IMR-90 (cell line): ENCODE measurements around the gene BCCIP. TPM values are rescaled to one million over a fixed set of nuclear protein-coding genes. Genes with fewer than 3 reads are reported as not detected.

Source experiments
- ATAC-seq: fragments of 200-7000 bp; cut with Tn5 transposase; 2 replicates; pipeline ENCODE4 v1.9.1; 2020; ENCODE audit warnings: low read depth, mild to moderate bottlenecking, moderate library complexity
- BruUV-seq: library from RNA; stranded (reverse); fragments of 400-500 nt; replicated peaks from 2 replicates; lab custom pipeline; 2021; lab: Mats Ljungman, UMichigan
- CTCF ChIA-PET: fragments of 300-600 bp; formaldehyde crosslinking; extraction: SDS; loops from one replicate; lab custom pipeline; 2021; ENCODE audit warnings: antibody characterized with exemption; lab: Yijun Ruan, JAX
- POLR2A ChIA-PET: fragments of 300-600 bp; sonication (Branson Sonifier 250); formaldehyde crosslinking; loops from one replicate; lab custom pipeline; 2022; ENCODE audit warnings: antibody characterized with exemption; ENCODE audit not compliant: unreplicated experiment; lab: Charles Lee
- DNase-seq: peaks from one replicate; pipeline ENCODE4 v3.0.0; 2013
- H2AFZ ChIP-seq: replicated peaks from 2 replicates; pipeline ENCODE3; 2013; ENCODE audit warnings: low read length, mild to moderate bottlenecking; ENCODE audit not compliant: poor library complexity
- H2AK5ac ChIP-seq: 2 replicates; pipeline ENCODE4 v1.6.1; 2013; ENCODE audit warnings: low read depth, low read length, inconsistent platforms
- H2AK9ac ChIP-seq: replicated peaks from 2 replicates; pipeline ENCODE3; 2013; ENCODE audit warnings: mild to moderate bottlenecking, low read depth, low read length, moderate library complexity; ENCODE audit not compliant: poor library complexity
- H2BK120ac ChIP-seq: 2 replicates; pipeline ENCODE4 v1.6.1; 2013; ENCODE audit warnings: low read depth, low read length, inconsistent platforms
- H2BK15ac ChIP-seq: 3 replicates; pipeline ENCODE4 v1.6.1; 2013; ENCODE audit warnings: low read depth, low read length, inconsistent platforms
- H2BK20ac ChIP-seq: 2 replicates; pipeline ENCODE4 v1.6.1; 2013; ENCODE audit warnings: low read depth, mild to moderate bottlenecking, inconsistent platforms, low read length, moderate library complexity
- H2BK5ac ChIP-seq: 2 replicates; pipeline ENCODE4 v1.6.1; 2013; ENCODE audit warnings: mild to moderate bottlenecking, low read depth, low read length, inconsistent platforms; ENCODE audit not compliant: poor library complexity, severe bottlenecking
- H3K14ac ChIP-seq: replicated peaks from 2 replicates; pipeline ENCODE4 v1.6.1; 2013; ENCODE audit warnings: low read depth, low read length, inconsistent platforms
- H3K18ac ChIP-seq: 2 replicates; pipeline ENCODE4 v1.6.1; 2013; ENCODE audit warnings: low read depth, low read length, control low read depth
- H3K23ac ChIP-seq: 2 replicates; pipeline ENCODE4 v1.6.1; 2013; ENCODE audit warnings: low read depth, low read length, inconsistent platforms
- H3K27ac ChIP-seq: 2 replicates; pipeline ENCODE4 v1.5.1; 2013; ENCODE audit warnings: mild to moderate bottlenecking, control low read depth, low read length; ENCODE audit not compliant: insufficient read depth
- H3K27me3 ChIP-seq: 2 replicates; pipeline ENCODE4 v1.6.1; 2013; ENCODE audit warnings: low read length; ENCODE audit not compliant: control insufficient read depth, insufficient read depth
- H3K36me3 ChIP-seq: 2 replicates; pipeline ENCODE4 v1.6.1; 2013; ENCODE audit warnings: low read length, mixed read lengths; ENCODE audit not compliant: control insufficient read depth, insufficient read depth
- H3K4ac ChIP-seq: 2 replicates; pipeline ENCODE4 v1.6.1; 2013; ENCODE audit warnings: low read depth, low read length, inconsistent platforms
- H3K4me1 ChIP-seq: 2 replicates; pipeline ENCODE4 v1.6.1; 2013; ENCODE audit warnings: low read length, mixed read lengths; ENCODE audit not compliant: control insufficient read depth, insufficient read depth
- H3K4me2 ChIP-seq: 2 replicates; pipeline ENCODE4 v1.6.1; 2013; ENCODE audit warnings: low read depth, mild to moderate bottlenecking, control low read depth, low read length, moderate library complexity
- H3K4me3 ChIP-seq: 2 replicates; pipeline ENCODE4 v1.5.1; 2013; ENCODE audit warnings: low read depth, mild to moderate bottlenecking, control low read depth, low read length, moderate library complexity; ENCODE audit not compliant: insufficient read depth
- H3K56ac ChIP-seq: 2 replicates; pipeline ENCODE4 v1.6.1; 2013; ENCODE audit warnings: low read length, inconsistent platforms; ENCODE audit not compliant: insufficient read depth; ENCODE audit errors: extremely low read depth
- H3K79me1 ChIP-seq, 2 experiments: 2 replicates each; pipeline ENCODE4 v1.6.1; 2013; ENCODE audit warnings: low read length in 2 of 2, inconsistent platforms in 1 of 2, low read depth in 1 of 2
- H3K9ac ChIP-seq: 2 replicates; pipeline ENCODE4 v1.6.1; 2013; ENCODE audit warnings: low read depth, low read length, control low read depth
- H3K9me1 ChIP-seq: 2 replicates; pipeline ENCODE4 v1.6.1; 2013; ENCODE audit warnings: low read length, inconsistent platforms; ENCODE audit not compliant: insufficient read depth
- H3K9me3 ChIP-seq: 2 replicates; pipeline ENCODE4 v1.6.1; 2013; ENCODE audit warnings: low read length; ENCODE audit not compliant: control insufficient read depth, insufficient read depth
- H4K20me1 ChIP-seq: 2 replicates; pipeline ENCODE4 v1.6.1; 2013; ENCODE audit warnings: low read length, inconsistent platforms; ENCODE audit not compliant: insufficient read depth
- H4K5ac ChIP-seq: 2 replicates; pipeline ENCODE4 v1.6.1; 2013; ENCODE audit warnings: mild to moderate bottlenecking, low read depth, low read length, control low read depth
- H4K8ac ChIP-seq, 2 experiments: 2 replicates each; pipeline ENCODE4 v1.6.1; 2013; ENCODE audit warnings: low read depth in 2 of 2, low read length in 2 of 2, control low read depth in 1 of 2, inconsistent platforms in 1 of 2
- H4K91ac ChIP-seq: 2 replicates; pipeline ENCODE4 v1.6.1; 2013; ENCODE audit warnings: low read depth, low read length, inconsistent platforms; ENCODE audit not compliant: insufficient read depth
- BHLHE40 ChIP-seq: fragments of 150-350 bp; IDR thresholded peaks from 2 replicates; pipeline ENCODE4 v1.6.1; 2016; ENCODE audit warnings: mild to moderate bottlenecking, low read depth, low read length
- CEBPB ChIP-seq: IDR thresholded peaks from 2 replicates; pipeline ENCODE4 v1.6.1; 2012; ENCODE audit warnings: low read depth, low read length, improper control_type of control experiment
- CHD1 ChIP-seq: IDR thresholded peaks from 2 replicates; pipeline ENCODE4 v1.6.1; 2012; ENCODE audit warnings: low read depth, low read length, improper control_type of control experiment
- FOS ChIP-seq: fragments of 150-350 bp; IDR thresholded peaks from 2 replicates; pipeline ENCODE4 v1.6.1; 2016; ENCODE audit warnings: low read depth, low read length
- MAFK ChIP-seq: IDR thresholded peaks from 2 replicates; pipeline ENCODE4 v1.6.1; 2012; ENCODE audit warnings: low read depth, low read length, improper control_type of control experiment
- MAZ ChIP-seq: IDR thresholded peaks from 2 replicates; pipeline ENCODE4 v1.6.1; 2012; ENCODE audit warnings: low read depth, mild to moderate bottlenecking, low read length, improper control_type of control experiment, moderate library complexity, borderline replicate concordance
- MXI1 ChIP-seq: IDR thresholded peaks from 2 replicates; pipeline ENCODE4 v1.6.1; 2012; ENCODE audit warnings: low read depth, mild to moderate bottlenecking, low read length, moderate library complexity, borderline replicate concordance
- NFE2L2 ChIP-seq: fragments of 150-350 bp; IDR thresholded peaks from 2 replicates; pipeline ENCODE4 v1.6.1; 2016; ENCODE audit warnings: low read depth, mild to moderate bottlenecking, low read length
- POLR2A ChIP-seq: IDR thresholded peaks from 2 replicates; pipeline ENCODE4 v1.6.1; 2012; ENCODE audit warnings: mild to moderate bottlenecking, low read depth, low read length
- RAD21 ChIP-seq: IDR thresholded peaks from 2 replicates; pipeline ENCODE4 v1.6.1; 2012; ENCODE audit warnings: low read length, improper control_type of control experiment
- RCOR1 ChIP-seq: IDR thresholded peaks from 2 replicates; pipeline ENCODE4 v1.6.1; 2012; ENCODE audit warnings: mild to moderate bottlenecking, low read length, improper control_type of control experiment; ENCODE audit not compliant: insufficient replicate concordance
- RFX5 ChIP-seq: IDR thresholded peaks from 2 replicates; pipeline ENCODE4 v1.8.0; 2012; ENCODE audit warnings: low read depth, mild to moderate bottlenecking, low read length, moderate library complexity
- SMC3 ChIP-seq: fragments of 150-350 bp; IDR thresholded peaks from 2 replicates; pipeline ENCODE4 v1.6.1; 2016; ENCODE audit warnings: low read depth, mild to moderate bottlenecking, antibody characterized with exemption, low read length, moderate library complexity
- WGBS, 2 experiments: methylation state at CpG; one replicate each; pipeline versions ENCODE4 v1.1.5 to v1.1.7; 2013; ENCODE audit warnings: missing lambda C conversion rate in 2 of 2; ENCODE audit not compliant: insufficient read length in 1 of 2; ENCODE audit errors: extremely low coverage in 2 of 2; 5-methylcytosine and 5-hydroxymethylcytosine counted together
- dilution Hi-C: fragments of 300-500 bp; cut with HindIII; formaldehyde crosslinking; loops from one replicate; pipeline ENCODE4 v1.14.3; 2018; ENCODE audit warnings: low sequenced_read_pairs; ENCODE audit not compliant: unreplicated experiment
- in situ Hi-C: fragments of 300-500 bp; cut with MboI; formaldehyde crosslinking; loops from 3 replicates; pipeline ENCODE4 v1.14.3; 2019; ENCODE audit warnings: low sequenced_read_pairs, inconsistent platforms, mixed read lengths
- intact Hi-C: fragments of 100-400 bp; cut with micrococcal nuclease; formaldehyde crosslinking; loops from 2 replicates; pipeline ENCODE4 v1.10.0; 2022
- polyA plus RNA-seq, 3 experiments: library from polyadenylated mRNA; depleted of rRNA; stranded (reverse); fragments of >200 nt; gene quantifications; 2 replicates each; pipeline ENCODE4 v1.2.3, GENCODE V29; 2012; ENCODE audit warnings: low replicate concordance in 1 of 3
- total RNA-seq: library from RNA; depleted of rRNA; stranded (reverse); fragments of >200 nt; gene quantifications from 2 replicates; pipeline ENCODE4 v1.2.3, GENCODE V29; 2012
- TF ChIP-seq, protein P1 (sequence below): conservative IDR thresholded peaks from 2 replicates; pipeline ENCODE4 v1.5.1; 2012; ENCODE audit warnings: mild to moderate bottlenecking, low read depth, low read length, improper control_type of control experiment
- TF ChIP-seq, protein P2 (sequence below): fragments of 150-350 bp; IDR thresholded peaks from 2 replicates; pipeline ENCODE4 v1.6.1; 2017; ENCODE audit warnings: mild to moderate bottlenecking, antibody characterized with exemption, low read length, low read depth
- TF ChIP-seq, protein P3 (sequence below): fragments of 150-350 bp; IDR thresholded peaks from 2 replicates; pipeline ENCODE4 v1.6.1; 2016; ENCODE audit warnings: low read depth, mild to moderate bottlenecking, low read length, moderate library complexity, borderline replicate concordance

BCCIP gene
- total and polyA plus RNA-seq, 2 of the 4 experiments (the other 2 are of a cell fraction), result 31.9 to 49.2 TPM

DNA sequence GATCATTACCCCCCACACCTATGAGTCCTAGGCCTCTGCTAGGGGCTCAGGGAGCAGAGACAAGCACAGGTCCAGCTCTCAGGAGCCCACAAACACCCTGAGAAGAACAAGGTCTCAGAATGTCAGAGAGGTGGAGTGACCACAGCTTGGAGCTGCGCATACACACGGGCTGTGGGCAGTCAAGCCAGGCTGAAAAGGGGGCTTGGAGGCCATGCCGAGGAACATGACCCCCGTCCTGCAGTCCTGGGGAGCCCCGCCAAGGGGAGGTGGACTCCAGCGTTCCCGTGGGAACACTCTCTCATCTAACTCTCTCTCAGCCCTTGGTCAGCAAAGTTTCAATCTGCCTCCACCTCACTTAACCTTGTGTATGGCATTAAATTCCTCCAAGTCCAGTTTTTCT, 39.9 kb upstream of the BCCIP start:
- ChIA-PET CTCF (no interaction called here), POLR2A (no interaction called here)
- H3K4ac ChIP-seq, result no peak overlapping the region
- in situ Hi-C loops (no loop called here), dilution Hi-C loops (no loop called here), intact Hi-C loops (no loop called here)
- no peaks in the 10 kb centered on the region for H3K9me1 ChIP-seq
- no peaks in the 10 kb centered on the region for H3K4me1 ChIP-seq
- H2BK120ac ChIP-seq, result no peak overlapping the region
- no peak overlapping the region for H2AK5ac ChIP-seq
- peaks cover 1% of the 10 kb centered on the region; the same call in 1 of the 2 replicates for H3K36me3 ChIP-seq
- TF ChIP-seq MAFK (no peak), POLR2A (no peak), CHD1 (no peak), RAD21 (no peak), MXI1 (no peak), BHLHE40 (no peak), NFE2L2 (no peak), RFX5 (no peak), RCOR1 (no peak), MAZ (no peak), FOS (no peak), SMC3 (no peak), CEBPB (no peak)
- TF ChIP-seq, protein P1, sequence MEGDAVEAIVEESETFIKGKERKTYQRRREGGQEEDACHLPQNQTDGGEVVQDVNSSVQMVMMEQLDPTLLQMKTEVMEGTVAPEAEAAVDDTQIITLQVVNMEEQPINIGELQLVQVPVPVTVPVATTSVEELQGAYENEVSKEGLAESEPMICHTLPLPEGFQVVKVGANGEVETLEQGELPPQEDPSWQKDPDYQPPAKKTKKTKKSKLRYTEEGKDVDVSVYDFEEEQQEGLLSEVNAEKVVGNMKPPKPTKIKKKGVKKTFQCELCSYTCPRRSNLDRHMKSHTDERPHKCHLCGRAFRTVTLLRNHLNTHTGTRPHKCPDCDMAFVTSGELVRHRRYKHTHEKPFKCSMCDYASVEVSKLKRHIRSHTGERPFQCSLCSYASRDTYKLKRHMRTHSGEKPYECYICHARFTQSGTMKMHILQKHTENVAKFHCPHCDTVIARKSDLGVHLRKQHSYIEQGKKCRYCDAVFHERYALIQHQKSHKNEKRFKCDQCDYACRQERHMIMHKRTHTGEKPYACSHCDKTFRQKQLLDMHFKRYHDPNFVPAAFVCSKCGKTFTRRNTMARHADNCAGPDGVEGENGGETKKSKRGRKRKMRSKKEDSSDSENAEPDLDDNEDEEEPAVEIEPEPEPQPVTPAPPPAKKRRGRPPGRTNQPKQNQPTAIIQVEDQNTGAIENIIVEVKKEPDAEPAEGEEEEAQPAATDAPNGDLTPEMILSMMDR, result no peak
- TF ChIP-seq, protein P2, sequence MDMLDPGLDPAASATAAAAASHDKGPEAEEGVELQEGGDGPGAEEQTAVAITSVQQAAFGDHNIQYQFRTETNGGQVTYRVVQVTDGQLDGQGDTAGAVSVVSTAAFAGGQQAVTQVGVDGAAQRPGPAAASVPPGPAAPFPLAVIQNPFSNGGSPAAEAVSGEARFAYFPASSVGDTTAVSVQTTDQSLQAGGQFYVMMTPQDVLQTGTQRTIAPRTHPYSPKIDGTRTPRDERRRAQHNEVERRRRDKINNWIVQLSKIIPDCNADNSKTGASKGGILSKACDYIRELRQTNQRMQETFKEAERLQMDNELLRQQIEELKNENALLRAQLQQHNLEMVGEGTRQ, result no peak
- TF ChIP-seq, protein P3, sequence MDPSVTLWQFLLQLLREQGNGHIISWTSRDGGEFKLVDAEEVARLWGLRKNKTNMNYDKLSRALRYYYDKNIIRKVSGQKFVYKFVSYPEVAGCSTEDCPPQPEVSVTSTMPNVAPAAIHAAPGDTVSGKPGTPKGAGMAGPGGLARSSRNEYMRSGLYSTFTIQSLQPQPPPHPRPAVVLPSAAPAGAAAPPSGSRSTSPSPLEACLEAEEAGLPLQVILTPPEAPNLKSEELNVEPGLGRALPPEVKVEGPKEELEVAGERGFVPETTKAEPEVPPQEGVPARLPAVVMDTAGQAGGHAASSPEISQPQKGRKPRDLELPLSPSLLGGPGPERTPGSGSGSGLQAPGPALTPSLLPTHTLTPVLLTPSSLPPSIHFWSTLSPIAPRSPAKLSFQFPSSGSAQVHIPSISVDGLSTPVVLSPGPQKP, result no peak
- no peak overlapping the region for H4K5ac ChIP-seq
- DNase-seq, result no peak
- H3K18ac ChIP-seq, result no peak overlapping the region
- H3K56ac ChIP-seq, result no peak overlapping the region
- H4K91ac ChIP-seq, result no peak overlapping the region
- no peak overlapping the region for H3K9ac ChIP-seq
- WGBS, 2 experiments, result 86% methylated on average over 2 of the region's 7 CpGs; no CpG with 5 or more reads in 1 of the 2 experiments
- no peak overlapping the region for H3K4me2 ChIP-seq
- no peak overlapping the region for H3K23ac ChIP-seq
- no peak overlapping the region for H3K14ac ChIP-seq
- H3K79me1 ChIP-seq, result no peaks in the 10 kb centered on the region
- no peak overlapping the region for H3K27ac ChIP-seq
- no peak overlapping the region for H2AK9ac ChIP-seq
- no peak overlapping the region for H2BK5ac ChIP-seq
- H3K9me3 ChIP-seq, result no peaks in the 10 kb centered on the region
- H2BK20ac ChIP-seq, result no peak overlapping the region
- BruUV-seq, result no TSS peak
- H2AFZ ChIP-seq, result no peak overlapping the region
- no peak overlapping the region for H2BK15ac ChIP-seq
- H3K4me3 ChIP-seq, result no peak overlapping the region
- H3K27me3 ChIP-seq, result no peaks in the 10 kb centered on the region; the same call in 1 of the 2 replicates
- H4K8ac ChIP-seq, result no peak overlapping the region
- no peaks in the 10 kb centered on the region for H4K20me1 ChIP-seq
- no peak for ATAC-seq
